Prostate gland (tissue), 2 donors: Measurements from ENCODE around the gene ALKBH5.

Source experiments
- POLR2AphosphoS5 ChIP-seq: sonication (generic); formaldehyde crosslinking; IDR thresholded peaks from one replicate; pipeline ENCODE4 v1.6.1; 2017; ENCODE audit warnings: antibody characterized with exemption
- TF ChIP-seq, protein P1 (sequence below), 4 experiments: fragments of 200-600 bp in 2 of 4; fragments of 450-650 bp in 2 of 4; sonication (generic) in 2 of 4; IDR thresholded peaks; 1 replicate in 3 of 4; 2 replicates in 1 of 4; pipeline ENCODE4 v1.5.1; 2016 to 2019; ENCODE audit warnings: antibody characterized with exemption in 4 of 4, mild to moderate bottlenecking in 2 of 4, moderate library complexity in 2 of 4

DNA sequence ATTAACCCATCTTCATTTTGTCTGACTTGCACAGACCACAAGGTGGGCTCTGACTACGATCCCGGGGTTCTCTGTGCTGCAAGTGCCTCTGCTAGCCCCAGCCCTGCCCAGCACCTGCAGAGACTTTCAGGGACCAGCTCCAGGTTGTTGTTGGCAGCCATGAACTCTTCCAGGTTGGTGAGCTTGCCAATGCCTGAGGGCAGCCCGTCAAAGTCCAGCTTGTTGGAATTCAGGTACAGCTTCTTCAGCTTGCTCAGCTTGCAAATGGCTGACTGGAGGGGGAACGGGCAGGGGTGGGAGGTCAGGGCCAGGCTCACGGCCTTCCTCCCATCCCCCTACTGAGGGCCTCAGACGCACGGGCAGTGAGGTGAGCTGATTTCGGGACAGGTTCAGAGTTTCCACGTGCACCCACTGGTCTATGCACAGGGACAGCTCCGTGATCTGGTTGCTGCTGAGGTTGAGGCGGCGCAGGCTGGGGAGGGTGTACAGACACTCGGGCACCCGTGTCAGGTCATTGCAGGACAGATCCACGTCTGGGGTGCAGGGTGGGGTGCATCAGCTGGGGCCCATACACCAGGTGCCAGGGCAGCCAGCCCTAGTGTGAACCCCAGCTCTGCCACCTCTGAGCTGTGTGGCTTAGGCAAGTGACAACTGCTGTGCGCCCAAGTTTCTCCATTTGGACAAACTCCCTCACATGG lies 69.7 kb downstream of the ALKBH5 start:
- TF ChIP-seq POLR2AphosphoS5: no peak
- TF ChIP-seq, protein P1, sequence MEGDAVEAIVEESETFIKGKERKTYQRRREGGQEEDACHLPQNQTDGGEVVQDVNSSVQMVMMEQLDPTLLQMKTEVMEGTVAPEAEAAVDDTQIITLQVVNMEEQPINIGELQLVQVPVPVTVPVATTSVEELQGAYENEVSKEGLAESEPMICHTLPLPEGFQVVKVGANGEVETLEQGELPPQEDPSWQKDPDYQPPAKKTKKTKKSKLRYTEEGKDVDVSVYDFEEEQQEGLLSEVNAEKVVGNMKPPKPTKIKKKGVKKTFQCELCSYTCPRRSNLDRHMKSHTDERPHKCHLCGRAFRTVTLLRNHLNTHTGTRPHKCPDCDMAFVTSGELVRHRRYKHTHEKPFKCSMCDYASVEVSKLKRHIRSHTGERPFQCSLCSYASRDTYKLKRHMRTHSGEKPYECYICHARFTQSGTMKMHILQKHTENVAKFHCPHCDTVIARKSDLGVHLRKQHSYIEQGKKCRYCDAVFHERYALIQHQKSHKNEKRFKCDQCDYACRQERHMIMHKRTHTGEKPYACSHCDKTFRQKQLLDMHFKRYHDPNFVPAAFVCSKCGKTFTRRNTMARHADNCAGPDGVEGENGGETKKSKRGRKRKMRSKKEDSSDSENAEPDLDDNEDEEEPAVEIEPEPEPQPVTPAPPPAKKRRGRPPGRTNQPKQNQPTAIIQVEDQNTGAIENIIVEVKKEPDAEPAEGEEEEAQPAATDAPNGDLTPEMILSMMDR (IDR thresholded peaks at IDR 0.05): no peak
